Retinal pigment epithelial cell (primary cell): ENCODE data around the gene URB2.
"Not testable (repeated sequence)": the region's sequence is repeated elsewhere in the genome, so short reads cannot be mapped to it uniquely, and the experiment has no call there.

Source experiments
- DNase-seq: peaks from one replicate; pipeline ENCODE4 v3.0.0-alpha.2; 2010; ENCODE audit warnings: low read depth
- H3K4me3 ChIP-seq: 2 replicates; pipeline ENCODE4 v1.5.1; 2011; ENCODE audit warnings: mild to moderate bottlenecking, low read length, control low read depth, moderate library complexity
- CTCF ChIP-seq: conservative IDR thresholded peaks from 2 replicates; pipeline ENCODE4 v1.5.1; 2011; ENCODE audit warnings: low read depth, low read length, control low read depth, inconsistent platforms

Gene URB2

GRCh38 chr1:229617351-229618100 is 8.5 kb upstream of the URB2 start:
- DNase-seq, result no peak
- no peak overlapping the region for H3K4me3 ChIP-seq
- TF ChIP-seq CTCF, result no peak

- no peak for DNase-seq
- H3K4me3 ChIP-seq, result no peak overlapping the region
- TF ChIP-seq CTCF, result no peak
These were observed 7.0 kb upstream of the URB2 start for GRCh38 chr1:229619002-229619401.

GRCh38 chr1:229619614-229620013 is 6.4 kb upstream of the URB2 start:
- no peak for TF ChIP-seq CTCF
- DNase-seq, result no peak
- no peak overlapping the region for H3K4me3 ChIP-seq

GRCh38 chr1:229620876-229621275 is 5.2 kb upstream of the URB2 start:
- no peak for DNase-seq
- no peak overlapping the region for H3K4me3 ChIP-seq
- no peak for TF ChIP-seq CTCF

- no peak overlapping the region for H3K4me3 ChIP-seq
- DNase-seq, result no peak
- TF ChIP-seq CTCF, result no peak
These were observed 4.4 kb upstream of the URB2 start for GRCh38 chr1:229621663-229622062.

GRCh38 chr1:229622641-229623120 is 3.4 kb upstream of the URB2 start:
- not testable (repeated sequence) for H3K4me3 ChIP-seq, DNase-seq

- no peak overlapping the region for H3K4me3 ChIP-seq
- DNase-seq, result no peak
- TF ChIP-seq CTCF, result no peak
These were observed 2.8 kb upstream of the URB2 start for GRCh38 chr1:229623225-229623624.
